ENCODE data around the gene ZNF354B.
A peak's percentile ranks its signal among the peaks of the same experiment; 100 is the strongest.

Gene ZNF354B

GRCh38 chr5:178859625-178860521, at the start of gene ZNF354B:
Gene ZNF354B, plus strand, starts transcription at chr5:178859953. Its CDS starts 1,095 bp downstream, at chr5:178861048.
- ChIA-PET CTCF (interaction anchor here (1.3 kb wide), 1 partner anchor 129 kb away, joined by 10 read pairs; the partner anchor contains the start of gene ZNF354A), POLR2A (no interaction called here)
- TF ChIP-seq CTCF (IDR thresholded peaks at IDR 0.05; ENCODE audit: control extremely low read depth, extremely low read depth, low read depth, missing control alignments) = no peak
- peak; percentile 90 for DNase-seq (ENCODE audit: extremely low spot score)

- POLR2A ChIA-PET = no interaction called here
- no peak for TF ChIP-seq CTCF (IDR thresholded peaks at IDR 0.05; ENCODE audit: control extremely low read depth, extremely low read depth, low read depth, missing control alignments)
- CTCF ChIA-PET = no interaction called here
- DNase-seq (ENCODE audit: extremely low spot score) = no peak
These were observed 42.2 kb upstream of the ZNF354B start for GRCh38 chr5:178817506-178817905.

GRCh38 chr5:178818094-178818493, 41.7 kb upstream of the ZNF354B start:
- DNase-seq (ENCODE audit: extremely low spot score) = no peak
- POLR2A ChIA-PET = no interaction called here
- CTCF ChIA-PET = no interaction called here
- TF ChIP-seq CTCF (IDR thresholded peaks at IDR 0.05; ENCODE audit: control extremely low read depth, extremely low read depth, low read depth, missing control alignments) = no peak

GRCh38 chr5:178820001-178820400, 39.8 kb upstream of the ZNF354B start:
- TF ChIP-seq CTCF (IDR thresholded peaks at IDR 0.05; ENCODE audit: control extremely low read depth, extremely low read depth, low read depth, missing control alignments) = no peak
- ChIA-PET POLR2A (no interaction called here), CTCF (no interaction called here)
- no peak for DNase-seq (ENCODE audit: extremely low spot score)

GRCh38 chr5:178825444-178825843, 34.3 kb upstream of the ZNF354B start:
- no peak for DNase-seq (ENCODE audit: extremely low spot score)
- no peak for TF ChIP-seq CTCF (IDR thresholded peaks at IDR 0.05; ENCODE audit: control extremely low read depth, extremely low read depth, low read depth, missing control alignments)
- CTCF ChIA-PET = no interaction called here
- POLR2A ChIA-PET = no interaction called here

- ChIA-PET CTCF (no interaction called here), POLR2A (no interaction called here)
- no peak for DNase-seq (ENCODE audit: extremely low spot score)
- TF ChIP-seq CTCF (IDR thresholded peaks at IDR 0.05; ENCODE audit: control extremely low read depth, extremely low read depth, low read depth, missing control alignments) = no peak
These were observed 33.5 kb upstream of the ZNF354B start for GRCh38 chr5:178826216-178826615.
